Upper lobe of left lung (tissue), 4 donors: ENCODE measurements around the gene FAIM.

Experiments
- EP300 ChIP-seq, 4 donors: sonication (generic); formaldehyde crosslinking; IDR thresholded peaks; one replicate each; pipeline ENCODE4 v1.5.1; 2017; ENCODE audit warnings: antibody characterized with exemption in 4 of 4, control low read depth in 2 of 4
- TF ChIP-seq, protein P1 (sequence below), 6 experiments: fragments of 450-650 bp in 4 of 6; fragments of 200-600 bp in 2 of 6; sonication (generic) in 2 of 6; IDR thresholded peaks; one replicate each; pipeline ENCODE4 v1.5.1; 2016 to 2019; ENCODE audit warnings: antibody characterized with exemption in 6 of 6

DNA sequence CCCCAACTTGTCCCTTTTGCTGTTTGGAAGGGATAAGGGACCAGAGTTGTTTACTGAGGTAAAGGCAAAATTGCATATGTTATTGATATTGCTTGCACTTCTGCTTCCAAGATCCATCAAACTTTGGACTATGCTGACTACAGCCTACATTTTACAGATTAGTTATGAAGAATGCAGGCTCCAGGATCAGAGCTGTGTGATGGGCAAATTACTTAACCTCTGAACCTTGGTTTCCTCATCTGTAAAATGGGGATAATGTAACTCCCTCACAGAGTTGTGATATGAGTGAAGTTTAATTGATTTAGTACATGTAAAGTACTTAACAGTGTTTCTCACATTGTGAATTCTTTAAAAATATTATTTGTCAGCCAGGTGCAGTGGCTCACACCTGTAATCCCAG is 15.9 kb downstream of the FAIM start:
- TF ChIP-seq EP300 (IDR thresholded peaks at IDR 0.05), result no peak
- TF ChIP-seq, protein P1, sequence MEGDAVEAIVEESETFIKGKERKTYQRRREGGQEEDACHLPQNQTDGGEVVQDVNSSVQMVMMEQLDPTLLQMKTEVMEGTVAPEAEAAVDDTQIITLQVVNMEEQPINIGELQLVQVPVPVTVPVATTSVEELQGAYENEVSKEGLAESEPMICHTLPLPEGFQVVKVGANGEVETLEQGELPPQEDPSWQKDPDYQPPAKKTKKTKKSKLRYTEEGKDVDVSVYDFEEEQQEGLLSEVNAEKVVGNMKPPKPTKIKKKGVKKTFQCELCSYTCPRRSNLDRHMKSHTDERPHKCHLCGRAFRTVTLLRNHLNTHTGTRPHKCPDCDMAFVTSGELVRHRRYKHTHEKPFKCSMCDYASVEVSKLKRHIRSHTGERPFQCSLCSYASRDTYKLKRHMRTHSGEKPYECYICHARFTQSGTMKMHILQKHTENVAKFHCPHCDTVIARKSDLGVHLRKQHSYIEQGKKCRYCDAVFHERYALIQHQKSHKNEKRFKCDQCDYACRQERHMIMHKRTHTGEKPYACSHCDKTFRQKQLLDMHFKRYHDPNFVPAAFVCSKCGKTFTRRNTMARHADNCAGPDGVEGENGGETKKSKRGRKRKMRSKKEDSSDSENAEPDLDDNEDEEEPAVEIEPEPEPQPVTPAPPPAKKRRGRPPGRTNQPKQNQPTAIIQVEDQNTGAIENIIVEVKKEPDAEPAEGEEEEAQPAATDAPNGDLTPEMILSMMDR (IDR thresholded peaks at IDR 0.05), result no peak
